H1 (cell line): Measurements from ENCODE around the gene DTWD2. TPM values are rescaled to one million over a fixed set of nuclear protein-coding genes. Genes with fewer than 3 reads are reported as not detected.

Experiments used
- CTCF ChIA-PET: fragments of 300-600 bp; sonication (Branson Sonifier 250); formaldehyde crosslinking; loops from one replicate; lab custom pipeline; 2021; ENCODE audit not compliant: partially characterized antibody; lab: Charles Lee
- POLR2A ChIA-PET: fragments of 300-600 bp; sonication (Branson Sonifier 250); formaldehyde crosslinking; loops from one replicate; lab custom pipeline; 2021; ENCODE audit warnings: inconsistent platforms; ENCODE audit not compliant: partially characterized antibody; lab: Charles Lee
- DNase-seq, 2 experiments: peaks; one replicate each; pipeline versions ENCODE4 v3.0.0 to v3.0.0-alpha.2; 2010 to 2022; ENCODE audit warnings: low spot score in 2 of 2, low read depth in 1 of 2, mixed read lengths in 1 of 2
- FAIRE-seq: peaks from 2 replicates; lab custom pipeline; 2011; peaks lifted over from hg19 to GRCh38; lab: Jason Lieb, UNC
- H2AFZ ChIP-seq: 2 replicates; pipeline ENCODE4 v1.8.1; 2012; ENCODE audit warnings: low read length, inconsistent platforms
- H2AK5ac ChIP-seq: 2 replicates; pipeline ENCODE4 v1.6.1; 2013; ENCODE audit warnings: low read depth, low read length
- H2BK120ac ChIP-seq: replicated peaks from 2 replicates; pipeline ENCODE3; 2013; ENCODE audit warnings: low read depth, low read length, inconsistent platforms
- H2BK12ac ChIP-seq: 2 replicates; pipeline ENCODE4 v1.6.1; 2013; ENCODE audit warnings: low read depth, low read length
- H2BK15ac ChIP-seq: 2 replicates; pipeline ENCODE4 v1.6.1; 2013; ENCODE audit warnings: low read length
- H2BK20ac ChIP-seq: 2 replicates; pipeline ENCODE4 v1.6.1; 2013; ENCODE audit warnings: low read length
- H2BK5ac ChIP-seq: 2 replicates; pipeline ENCODE4 v1.6.1; 2013; ENCODE audit warnings: low read depth, low read length
- H3K14ac ChIP-seq: 2 replicates; pipeline ENCODE4 v1.6.1; 2013; ENCODE audit warnings: inconsistent platforms; ENCODE audit not compliant: insufficient read length
- H3K18ac ChIP-seq: 2 replicates; pipeline ENCODE4 v1.6.1; 2013; ENCODE audit warnings: low read length; ENCODE audit errors: extremely low read depth
- H3K23ac ChIP-seq: 2 replicates; pipeline ENCODE4 v1.6.1; 2013; ENCODE audit warnings: inconsistent platforms; ENCODE audit not compliant: insufficient read length
- H3K23me2 ChIP-seq: 2 replicates; pipeline ENCODE4 v1.6.1; 2013; ENCODE audit warnings: low read depth, low read length
- H3K27ac ChIP-seq: 2 replicates; pipeline ENCODE4 v1.6.1; 2011; ENCODE audit warnings: low read depth, low read length, inconsistent platforms
- H3K27me3 ChIP-seq, 4 experiments: replicated peaks in 1 of 4; 1 replicate in 1 of 4; 2 replicates in 3 of 4; pipeline versions ENCODE4 v1.6.1 to v1.8.1; 2011 to 2013; ENCODE audit warnings: low read length in 3 of 4, mild to moderate bottlenecking in 3 of 4, inconsistent platforms in 2 of 4, mixed read lengths in 2 of 4, moderate library complexity in 1 of 4; ENCODE audit not compliant: control insufficient read depth in 3 of 4, insufficient read depth in 3 of 4; ENCODE audit errors: extremely low read depth in 1 of 4
- H3K36me3 ChIP-seq, 4 experiments: 2 replicates each; pipeline versions ENCODE4 v1.6.1 to v1.8.1; 2011 to 2013; ENCODE audit warnings: mild to moderate bottlenecking in 4 of 4, low read length in 3 of 4, moderate library complexity in 2 of 4, control low read depth in 1 of 4, inconsistent platforms in 1 of 4; ENCODE audit not compliant: insufficient read depth in 4 of 4, control insufficient read depth in 2 of 4
- H3K4ac ChIP-seq: replicated peaks from 2 replicates; pipeline ENCODE3; 2013; ENCODE audit warnings: low read length, low read depth, mixed read lengths, inconsistent platforms; ENCODE audit not compliant: insufficient read length
- H3K4me1 ChIP-seq, 4 experiments: replicated peaks in 1 of 4; 1 replicate in 1 of 4; 2 replicates in 3 of 4; pipeline versions ENCODE4 v1.6.1 to v1.8.1; 2011 to 2013; ENCODE audit warnings: low read length in 3 of 4, inconsistent platforms in 2 of 4, mixed read lengths in 1 of 4; ENCODE audit not compliant: insufficient read depth in 4 of 4, control insufficient read depth in 3 of 4
- H3K4me2 ChIP-seq, 2 experiments: 2 replicates each; pipeline versions ENCODE4 v1.6.1 to v1.8.1; 2011 to 2013; ENCODE audit warnings: low read depth in 2 of 2, low read length in 2 of 2, control low read depth in 1 of 2, inconsistent platforms in 1 of 2, mild to moderate bottlenecking in 1 of 2; ENCODE audit not compliant: insufficient read depth in 1 of 2
- H3K4me3 ChIP-seq, 4 experiments: fragments of 200-600, 300-600 bp in 1 of 4; sonication (generic), shearing (Covaris generic), sonication (Bioruptor Twin) in 1 of 4; 2 replicates each; pipeline versions ENCODE4 v1.5.1 to v1.8.1; 2011 to 2016; ENCODE audit warnings: low read length in 4 of 4, low read depth in 3 of 4, control low read depth in 2 of 4, inconsistent platforms in 2 of 4, mild to moderate bottlenecking in 2 of 4, mixed read lengths in 1 of 4, moderate library complexity in 1 of 4; ENCODE audit not compliant: insufficient read depth in 2 of 4; ENCODE audit errors: extremely low read depth in 1 of 4
- H3K56ac ChIP-seq: replicated peaks from 2 replicates; pipeline ENCODE3; 2013; ENCODE audit warnings: low read depth, mild to moderate bottlenecking, mixed read lengths, low read length, inconsistent platforms; ENCODE audit not compliant: insufficient read length
- H3K79me1 ChIP-seq: 2 replicates; pipeline ENCODE4 v1.6.1; 2013; ENCODE audit warnings: low read depth, low read length, control low read depth
- H3K79me2 ChIP-seq, 2 experiments: 2 replicates each; pipeline versions ENCODE4 v1.6.1 to v1.8.1; 2012 to 2013; ENCODE audit warnings: low read length in 2 of 2, mild to moderate bottlenecking in 2 of 2, inconsistent platforms in 1 of 2; ENCODE audit not compliant: insufficient read depth in 2 of 2, control insufficient read depth in 1 of 2
- H3K9ac ChIP-seq, 4 experiments: replicated peaks in 1 of 4; 1 replicate in 1 of 4; 2 replicates in 3 of 4; pipeline versions ENCODE4 v1.6.1 to v1.8.1; 2011 to 2013; ENCODE audit warnings: low read depth in 3 of 4, low read length in 3 of 4, control low read depth in 2 of 4, mild to moderate bottlenecking in 2 of 4, moderate library complexity in 2 of 4, inconsistent platforms in 1 of 4; ENCODE audit errors: extremely low read depth in 1 of 4
- H3K9me3 ChIP-seq, 2 experiments: 2 replicates each; pipeline versions ENCODE4 v1.6.1 to v1.8.1; 2012 to 2013; ENCODE audit warnings: mild to moderate bottlenecking in 2 of 2, moderate library complexity in 2 of 2, control low read depth in 1 of 2, inconsistent platforms in 1 of 2, low read depth in 1 of 2, low read length in 1 of 2, mixed read lengths in 1 of 2; ENCODE audit not compliant: insufficient read depth in 2 of 2
- H4K20me1 ChIP-seq, 2 experiments: replicated peaks in 1 of 2; 2 replicates each; pipeline versions ENCODE3 to v1.8.1; 2011 to 2013; ENCODE audit warnings: inconsistent platforms in 2 of 2, low read length in 2 of 2, mild to moderate bottlenecking in 1 of 2; ENCODE audit not compliant: insufficient read depth in 2 of 2, control insufficient read depth in 1 of 2
- H4K5ac ChIP-seq: 2 replicates; pipeline ENCODE4 v1.6.1; 2013; ENCODE audit warnings: low read length, low read depth, mixed read lengths, inconsistent platforms; ENCODE audit not compliant: insufficient read length
- H4K8ac ChIP-seq: 2 replicates; pipeline ENCODE4 v1.8.0; 2013; ENCODE audit warnings: mild to moderate bottlenecking, moderate library complexity, low read length, inconsistent platforms; ENCODE audit not compliant: insufficient read depth; ENCODE audit errors: extremely low read depth
- H4K91ac ChIP-seq: replicated peaks from 2 replicates; pipeline ENCODE3; 2013; ENCODE audit warnings: low read length, mixed read lengths, inconsistent platforms; ENCODE audit not compliant: insufficient read length
- CEBPB ChIP-seq: IDR thresholded peaks from 2 replicates; pipeline ENCODE4 v1.6.1; 2012; ENCODE audit warnings: low read depth, low read length
- CHD1 ChIP-seq: IDR thresholded peaks from 2 replicates; pipeline ENCODE4 v1.6.1; 2012; ENCODE audit warnings: low read depth, low read length, improper control_type of control experiment
- CTBP2 ChIP-seq: IDR thresholded peaks from 2 replicates; pipeline ENCODE4 v1.7.0; 2011; ENCODE audit warnings: borderline replicate concordance, mild to moderate bottlenecking, moderate library complexity, mixed read lengths, low read length; ENCODE audit not compliant: insufficient read depth, insufficient read length
- EGR1 ChIP-seq: IDR thresholded peaks from 2 replicates; pipeline ENCODE4 v1.6.1; 2011; ENCODE audit warnings: low read depth, low read length, borderline replicate concordance
- EP300 ChIP-seq, 2 experiments: IDR thresholded peaks; 1 replicate in 1 of 2; 2 replicates in 1 of 2; pipeline ENCODE4 v1.6.1; 2011 to 2012; ENCODE audit warnings: low read depth in 2 of 2, low read length in 2 of 2, mild to moderate bottlenecking in 2 of 2, borderline replicate concordance in 1 of 2, inconsistent platforms in 1 of 2, moderate library complexity in 1 of 2
- EZH2 ChIP-seq: fragments of 200-600 bp; sonication (generic); IDR thresholded peaks from 2 replicates; pipeline ENCODE4 v1.7.1; 2012; ENCODE audit warnings: low read depth, mild to moderate bottlenecking, moderate library complexity, low read length, inconsistent platforms; ENCODE audit not compliant: severe bottlenecking
- FOSL1 ChIP-seq: IDR thresholded peaks from 2 replicates; pipeline ENCODE4 v1.6.1; 2011; ENCODE audit warnings: mild to moderate bottlenecking, low read depth, low read length, moderate library complexity; ENCODE audit not compliant: insufficient read depth
- GTF2F1 ChIP-seq: IDR thresholded peaks from 2 replicates; pipeline ENCODE4 v1.6.1; 2012; ENCODE audit warnings: low read depth, low read length, improper control_type of control experiment, borderline replicate concordance
- HDAC2 ChIP-seq, 2 experiments: fragments of 300-600 bp in 1 of 2; sonication (generic) in 1 of 2; IDR thresholded peaks; 2 replicates each; pipeline ENCODE4 v1.6.1; 2011 to 2012; ENCODE audit warnings: low read depth in 2 of 2, low read length in 2 of 2, mild to moderate bottlenecking in 2 of 2, moderate library complexity in 2 of 2, borderline replicate concordance in 1 of 2, inconsistent platforms in 1 of 2
- NRF1 ChIP-seq: IDR thresholded peaks from 2 replicates; pipeline ENCODE4 v1.6.1; 2011; ENCODE audit warnings: mild to moderate bottlenecking, low read depth, low read length, improper control_type of control experiment
- SP2 ChIP-seq: IDR thresholded peaks from 2 replicates; pipeline ENCODE4 v1.6.1; 2012; ENCODE audit warnings: mild to moderate bottlenecking, low read length, inconsistent platforms
- SRF ChIP-seq: IDR thresholded peaks from 2 replicates; pipeline ENCODE4 v1.6.1; 2011; ENCODE audit warnings: mild to moderate bottlenecking, low read depth, low read length, moderate library complexity
- TAF7 ChIP-seq: optimal IDR thresholded peaks from 2 replicates; pipeline ENCODE3; 2011; ENCODE audit warnings: low read depth, mild to moderate bottlenecking, inconsistent platforms, low read length, moderate library complexity, borderline replicate concordance
- TBP ChIP-seq: IDR thresholded peaks from 2 replicates; pipeline ENCODE4 v1.6.1; 2011; ENCODE audit warnings: low read depth, low read length, improper control_type of control experiment
- TEAD4 ChIP-seq: IDR thresholded peaks from 2 replicates; pipeline ENCODE4 v1.6.1; 2012; ENCODE audit warnings: low read depth, low read length, inconsistent platforms, mixed read lengths
- WGBS, 2 experiments: shearing (Covaris generic) in 1 of 2; methylation state at CpG; one replicate each; pipeline versions ENCODE4 v1.1.6 to v1.1.7; 2013 to 2015; ENCODE audit warnings: low lambda C conversion rate in 2 of 2, mixed read lengths in 2 of 2, inconsistent platforms in 1 of 2, low coverage in 1 of 2, missing lambda C conversion rate in 1 of 2; ENCODE audit not compliant: insufficient replicate concordance in 2 of 2, insufficient coverage in 1 of 2, insufficient read length in 1 of 2; ENCODE audit errors: extremely low coverage in 1 of 2, missing lambda C conversion rate in 1 of 2; 5-methylcytosine and 5-hydroxymethylcytosine counted together
- polyA plus RNA-seq, 7 experiments: library from polyadenylated mRNA; depleted of rRNA in 3 of 7; stranded (reverse) in 5 of 7; unstranded in 2 of 7; fragments of >200 nt in 5 of 7; fragments of 200-250 nt in 2 of 7; gene quantifications; 1 replicate in 5 of 7; 2 replicates in 1 of 7; 4 replicates in 1 of 7; pipeline versions ENCODE4 v1.2.1 to v1.2.3, GENCODE V29; 2011 to 2013; ENCODE audit warnings: missing spikeins in 2 of 7, mixed read lengths in 2 of 7
- total RNA-seq: library from RNA; stranded (reverse); fragmentation: NEBNext Ultra II Directional; extraction: Animal tissue kit (Norgen Biotek cat#: 25700); gene quantifications from 2 replicates; pipeline ENCODE4 v1.2.1, GENCODE V29; 2021

The DTWD2 gene
- total and polyA plus RNA-seq, 2 of the 8 experiments (the other 6 are each of a cell fraction or from before 2014, with no cell fraction given): 4.3 to 17.1 TPM

DNA sequence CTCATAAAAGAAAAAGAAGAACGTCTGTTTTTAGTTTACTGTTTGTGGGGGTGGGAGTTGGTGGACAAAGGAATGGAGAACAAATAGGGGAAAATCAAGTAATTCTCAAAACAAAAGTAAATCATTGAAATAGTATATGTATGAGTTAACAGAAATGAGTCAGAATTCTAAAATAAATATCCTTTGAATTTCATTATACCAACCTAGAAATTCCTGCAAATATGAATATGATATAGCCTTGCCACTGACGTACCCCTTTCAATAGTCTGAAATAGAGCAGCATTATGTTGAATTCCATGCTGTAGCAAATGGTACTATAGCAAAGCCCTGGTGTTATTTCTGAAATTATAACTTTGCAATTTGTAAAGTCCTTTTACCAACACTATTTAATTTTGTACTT, 29.6 kb upstream of the DTWD2 start:
- Histone ChIP-seq H3K27me3 (no peaks in the 10 kb centered on the region), H3K9ac (no peak overlapping the region), H3K79me2 (no peaks in the 10 kb centered on the region), H2BK5ac (no peak overlapping the region), H3K36me3 (no peaks in the 10 kb centered on the region), H3K4me3 (no peak overlapping the region), H2AFZ (no peak overlapping the region), H3K23ac (no peak overlapping the region), H3K4ac (no peak overlapping the region), H3K9me3 (no peaks in the 10 kb centered on the region), H3K79me1 (no peaks in the 10 kb centered on the region), H4K20me1 (no peaks in the 10 kb centered on the region), H2BK20ac (no peak overlapping the region), H4K91ac (no peak overlapping the region), H2AK5ac (no peak overlapping the region), H2BK120ac (no peak overlapping the region), H3K4me2 (no peak overlapping the region), H3K18ac (no peak overlapping the region), H4K5ac (no peak overlapping the region), H4K8ac (no peak overlapping the region), H2BK12ac (no peak overlapping the region), H2BK15ac (no peak overlapping the region), H3K23me2 (no peaks in the 10 kb centered on the region), H3K4me1 (no peaks in the 10 kb centered on the region), H3K27ac (no peak overlapping the region), H3K56ac (no peak overlapping the region), H3K14ac (no peak overlapping the region)
- DNase-seq (no peak), FAIRE-seq (no peak)
- ChIA-PET POLR2A (no interaction called here), CTCF (interaction anchor here (1.0 kb wide), 1 partner anchor 395 kb away, joined by 3 read pairs; no protein-coding TSS in a partner anchor)
- 83% methylated on average over 2 of the region's 2 CpGs; no CpG with 5 or more reads in 1 of the 2 experiments for whole genome bisulfite sequencing, 2 experiments
- no peak for TF ChIP-seq EP300 (IDR thresholded peaks at IDR 0.05; ENCODE audit: borderline replicate concordance in 1 of 2, low read depth in 2 of 2, low read length in 2 of 2)
- no peak for TF ChIP-seq SP2
- TF ChIP-seq NRF1: no peak
- no peak for TF ChIP-seq CEBPB
- no peak for TF ChIP-seq TEAD4
- no peak for TF ChIP-seq GTF2F1
- TF ChIP-seq EGR1: no peak
- no peak for TF ChIP-seq CHD1
- no peak for TF ChIP-seq CTBP2
- TF ChIP-seq SRF: no peak
- no peak for TF ChIP-seq HDAC2 (IDR thresholded peaks at IDR 0.05; ENCODE audit: borderline replicate concordance in 1 of 2, low read depth in 2 of 2, low read length in 2 of 2)
- no peak for TF ChIP-seq TAF7
- TF ChIP-seq FOSL1: no peak
- no peak for TF ChIP-seq TBP
- TF ChIP-seq EZH2: no peak
